ENCODE measurements around the gene PTH1R.

PTH1R gene

DNA sequence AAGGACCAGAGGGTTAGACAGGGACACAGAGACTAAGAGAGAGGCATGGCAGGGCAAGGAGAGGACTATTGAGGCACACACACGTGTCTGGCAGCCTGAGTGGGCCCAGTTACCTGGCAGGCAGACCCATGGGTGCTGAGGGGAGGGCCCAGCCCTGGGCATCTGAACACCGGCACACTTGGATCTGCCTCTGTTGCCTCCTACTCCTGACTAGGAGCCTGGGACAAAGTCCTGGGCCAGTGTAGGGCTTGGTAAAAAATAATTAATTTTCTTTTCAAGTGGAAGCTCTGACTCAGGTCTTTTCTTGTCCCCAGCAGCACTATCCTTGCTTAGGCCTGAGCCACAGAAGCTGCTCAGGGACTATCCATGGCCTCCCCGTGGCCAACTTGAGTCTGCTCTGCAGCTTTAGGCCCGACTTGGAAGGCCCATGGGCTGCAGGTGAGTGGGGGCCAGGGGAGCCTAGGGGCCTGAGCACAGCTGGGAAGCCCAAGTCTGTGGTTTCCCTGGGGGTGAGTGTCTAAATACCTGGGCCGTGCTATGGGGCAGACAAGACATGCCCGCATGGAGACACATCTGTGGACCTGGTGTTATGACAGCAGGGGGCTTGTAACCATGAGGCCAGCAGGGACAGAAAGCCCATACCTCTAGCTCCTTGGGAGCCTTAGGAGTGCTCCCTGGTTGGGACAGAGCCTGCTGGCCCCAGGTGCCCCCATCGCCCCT is at the start of gene PTH1R:
PTH1R (plus strand) TSS at position 316 of the 720 bp plus-strand sequence. CDS start 5,839 bp downstream, outside the sequence.
- DNase-seq, result no peak

DNA sequence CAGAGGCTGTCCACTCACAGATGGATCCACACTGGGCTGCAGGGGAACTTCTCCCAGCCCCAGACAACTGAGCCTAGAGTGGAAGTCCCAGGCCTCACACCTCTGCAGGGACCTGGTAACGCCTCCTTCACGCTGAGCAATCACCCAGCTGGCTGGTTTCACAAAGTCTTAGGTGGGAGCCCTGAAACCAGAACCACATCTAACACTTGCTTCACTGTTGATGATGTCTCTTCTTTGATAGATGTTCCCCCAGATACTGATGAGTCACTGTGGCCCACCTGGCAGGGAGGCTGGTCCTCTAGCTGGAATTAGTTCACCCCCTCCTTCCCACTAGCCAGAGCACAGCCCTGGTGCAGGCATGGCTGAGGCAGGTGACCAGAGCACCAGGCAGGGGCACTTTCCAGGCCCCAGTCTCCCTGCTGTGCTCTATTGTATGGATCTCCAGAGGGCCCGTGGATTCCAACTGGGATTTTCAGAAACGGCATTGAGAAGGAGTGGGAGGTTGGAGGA is 47.8 kb upstream of the PTH1R start:
- DNase-seq, result no peak

- DNase-seq, result no peak
These were observed 46.7 kb upstream of the PTH1R start for GRCh38 chr3:46830801-46831200.

GRCh38 chr3:46831316-46831715 is 46.2 kb upstream of the PTH1R start:
- no peak for DNase-seq

DNA sequence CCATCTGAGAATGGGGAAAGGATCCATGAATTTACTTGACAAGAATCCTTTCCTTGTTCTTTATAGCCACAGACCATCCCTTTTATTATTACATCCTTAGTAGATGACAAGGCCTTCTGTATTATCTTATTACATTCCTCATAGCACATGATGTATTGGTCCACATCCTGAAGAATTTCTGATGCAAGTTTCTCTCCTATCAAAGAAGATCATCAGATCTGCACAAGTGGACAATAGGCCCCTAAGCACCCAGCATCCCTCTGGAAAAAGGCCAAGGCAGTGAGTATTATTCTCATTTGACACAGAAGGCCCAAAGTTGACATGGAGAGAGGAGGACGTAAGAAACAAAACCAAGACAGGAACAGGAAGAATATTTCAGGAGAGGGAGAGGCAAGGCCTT is 45.7 kb upstream of the PTH1R start:
- no peak for DNase-seq

DNA sequence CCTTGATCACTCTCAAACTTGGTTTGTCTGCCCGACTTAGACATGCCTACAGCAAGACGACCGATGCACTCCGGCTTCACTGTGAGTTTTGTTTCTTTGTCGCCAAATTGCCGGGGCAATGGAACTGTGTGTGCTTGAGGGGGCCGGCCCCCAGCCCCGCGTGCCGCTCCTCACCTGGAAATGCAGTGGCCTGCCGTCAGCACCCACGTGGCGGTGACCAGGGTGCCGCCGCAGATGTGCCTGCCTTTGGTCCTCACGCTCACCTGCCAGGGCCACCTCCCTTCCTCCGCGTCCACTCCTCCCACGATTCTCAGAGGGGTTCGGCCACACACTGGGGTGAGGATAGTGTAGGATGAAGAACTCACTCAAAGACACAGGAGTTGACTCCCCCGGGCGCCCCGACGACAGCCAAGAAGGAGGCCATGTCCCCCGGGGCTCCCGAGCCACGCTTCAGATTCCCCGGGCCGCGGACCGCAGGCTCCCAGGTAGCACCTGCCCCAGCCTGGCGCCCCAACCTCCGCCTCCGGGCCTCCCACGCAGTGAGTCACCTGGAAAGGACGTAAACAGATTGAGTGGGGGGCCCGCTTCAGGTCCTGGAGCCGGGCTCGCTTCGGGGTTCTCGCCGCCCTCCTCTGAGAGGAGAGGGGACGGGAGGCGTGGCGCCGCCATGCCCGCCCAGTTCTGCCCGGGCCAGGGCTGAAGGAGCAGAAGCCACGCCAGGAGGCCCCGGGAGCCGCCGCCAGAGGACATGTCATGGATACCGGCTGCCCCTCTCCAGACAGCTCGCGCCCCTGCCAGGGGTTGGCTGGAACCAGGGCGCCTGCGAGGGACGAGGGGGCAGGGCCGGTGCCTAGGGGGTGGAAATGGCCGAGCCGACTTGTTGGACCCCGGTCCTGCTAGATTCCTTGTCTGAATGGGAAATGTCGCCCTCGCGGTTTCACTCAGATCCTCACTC is 43.9 kb upstream of the PTH1R start:
- no peak for DNase-seq

DNA sequence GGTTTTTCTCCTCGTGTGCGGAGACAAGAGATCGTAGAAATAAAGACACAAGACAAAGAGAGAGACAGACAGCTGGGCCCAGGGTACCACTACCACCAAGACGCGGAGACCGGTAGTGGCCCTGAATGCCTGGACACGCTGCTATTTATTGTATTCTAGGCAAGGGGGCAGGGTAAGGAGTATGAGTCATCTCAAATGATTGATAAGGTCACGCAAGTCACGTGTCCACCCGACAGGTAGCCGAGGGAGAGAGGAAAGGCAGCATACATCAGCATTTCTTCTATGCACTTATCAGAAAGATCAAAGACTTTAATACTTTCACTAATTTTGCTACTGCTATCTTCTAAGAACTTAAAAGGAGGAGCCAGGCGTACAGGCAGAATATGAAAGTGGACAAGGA is 42.5 kb upstream of the PTH1R start:
- no peak for DNase-seq

GRCh38 chr3:46835491-46835890 is 42.0 kb upstream of the PTH1R start:
- no peak for DNase-seq

DNA sequence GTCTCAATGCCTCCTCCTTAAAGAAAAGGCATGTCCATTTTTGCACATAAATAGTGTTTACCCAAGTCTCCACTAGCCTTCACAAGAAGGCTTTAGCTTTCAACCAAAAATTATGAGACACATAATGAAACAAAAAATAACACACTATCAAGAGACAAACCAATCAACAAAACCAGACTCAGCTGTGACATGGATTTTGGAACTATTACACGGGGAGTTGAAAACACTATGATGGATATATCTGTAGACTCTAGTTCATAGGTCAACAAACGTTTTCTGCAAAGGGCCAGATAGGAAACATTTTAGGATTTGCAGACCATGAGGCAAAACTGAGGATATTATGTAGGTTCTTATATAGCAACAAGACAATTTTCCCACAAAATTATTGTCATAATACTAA is 39.2 kb upstream of the PTH1R start:
- DNase-seq, result no peak

- no peak for DNase-seq
These were observed 37.0 kb upstream of the PTH1R start for GRCh38 chr3:46840491-46840890.

DNA sequence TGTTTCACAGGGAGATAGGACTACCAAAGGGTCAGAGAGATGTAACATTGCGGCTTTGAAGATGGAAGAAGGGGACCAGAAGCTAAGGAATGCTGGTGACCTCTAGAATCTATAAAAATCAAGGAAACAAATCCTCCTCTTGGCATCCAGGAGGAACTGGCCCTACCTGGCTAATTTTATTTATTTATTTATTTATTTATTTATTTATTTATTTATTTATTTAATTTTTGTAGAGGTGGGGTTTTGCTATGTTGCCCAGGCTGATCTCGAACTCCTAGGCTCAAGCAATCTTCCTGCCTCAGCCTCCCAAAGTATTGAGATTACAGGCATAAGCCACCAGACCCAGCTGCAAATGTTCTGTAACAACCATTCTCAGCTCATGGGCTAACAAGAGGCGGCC is 34.0 kb upstream of the PTH1R start:
- no peak for DNase-seq

GRCh38 chr3:46844397-46844796 is 33.1 kb upstream of the PTH1R start:
- DNase-seq, result no peak

- peak in 1 of 2 experiments; percentile 57 for DNase-seq
These were observed 32.6 kb upstream of the PTH1R start for GRCh38 chr3:46844881-46845312.

GRCh38 chr3:46845397-46845859 is 32.1 kb upstream of the PTH1R start:
- DNase-seq, result peak; percentile 28 to 57

DNA sequence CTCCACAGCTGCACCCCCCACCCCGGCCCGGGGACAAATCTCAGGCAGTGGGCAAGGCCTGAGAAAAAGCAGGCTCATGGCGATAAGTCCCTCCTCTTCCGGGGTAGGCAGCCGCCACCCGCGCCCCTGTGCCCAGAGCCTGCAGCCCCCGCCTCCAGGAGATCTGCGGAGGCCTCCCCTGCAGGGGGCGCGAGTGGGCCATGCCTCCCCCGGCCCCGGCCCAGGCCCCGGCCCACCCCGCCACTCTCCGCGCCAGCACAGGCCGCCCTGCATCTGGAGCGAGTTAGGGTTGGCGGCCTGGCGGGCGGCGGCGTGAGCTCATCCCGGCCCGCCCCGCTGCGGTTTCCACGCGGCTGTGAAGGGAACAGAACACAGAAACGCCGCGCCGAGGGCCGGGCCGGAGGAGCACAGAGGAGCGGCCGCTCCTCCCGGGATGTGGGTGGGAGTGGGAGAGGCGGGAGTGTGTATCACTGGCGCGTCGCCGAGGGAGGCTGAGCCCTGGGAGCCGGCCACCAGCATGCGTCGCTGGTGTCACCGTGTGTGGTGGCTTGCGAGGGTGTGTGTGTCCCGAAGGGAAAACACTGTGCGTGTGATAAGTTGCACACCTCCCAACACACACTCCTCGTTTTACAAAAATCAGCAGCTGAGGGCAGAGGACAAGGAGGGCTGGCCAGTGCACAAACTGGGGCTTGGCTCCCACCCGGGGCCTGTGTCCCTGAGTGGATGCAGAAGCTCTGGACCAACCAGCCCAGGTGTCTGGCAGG is 31.5 kb upstream of the PTH1R start:
- peak; percentile 58 to 86 for DNase-seq

GRCh38 chr3:46846624-46847542 is 30.6 kb upstream of the PTH1R start:
- DNase-seq, result no peak

GRCh38 chr3:46847744-46848143 is 29.8 kb upstream of the PTH1R start:
- no peak for DNase-seq

GRCh38 chr3:46848271-46849044 is 29.1 kb upstream of the PTH1R start:
- DNase-seq, result peak; percentile 22 to 23

- no peak for DNase-seq
These were observed 28.4 kb upstream of the PTH1R start for GRCh38 chr3:46849045-46849631.

DNA sequence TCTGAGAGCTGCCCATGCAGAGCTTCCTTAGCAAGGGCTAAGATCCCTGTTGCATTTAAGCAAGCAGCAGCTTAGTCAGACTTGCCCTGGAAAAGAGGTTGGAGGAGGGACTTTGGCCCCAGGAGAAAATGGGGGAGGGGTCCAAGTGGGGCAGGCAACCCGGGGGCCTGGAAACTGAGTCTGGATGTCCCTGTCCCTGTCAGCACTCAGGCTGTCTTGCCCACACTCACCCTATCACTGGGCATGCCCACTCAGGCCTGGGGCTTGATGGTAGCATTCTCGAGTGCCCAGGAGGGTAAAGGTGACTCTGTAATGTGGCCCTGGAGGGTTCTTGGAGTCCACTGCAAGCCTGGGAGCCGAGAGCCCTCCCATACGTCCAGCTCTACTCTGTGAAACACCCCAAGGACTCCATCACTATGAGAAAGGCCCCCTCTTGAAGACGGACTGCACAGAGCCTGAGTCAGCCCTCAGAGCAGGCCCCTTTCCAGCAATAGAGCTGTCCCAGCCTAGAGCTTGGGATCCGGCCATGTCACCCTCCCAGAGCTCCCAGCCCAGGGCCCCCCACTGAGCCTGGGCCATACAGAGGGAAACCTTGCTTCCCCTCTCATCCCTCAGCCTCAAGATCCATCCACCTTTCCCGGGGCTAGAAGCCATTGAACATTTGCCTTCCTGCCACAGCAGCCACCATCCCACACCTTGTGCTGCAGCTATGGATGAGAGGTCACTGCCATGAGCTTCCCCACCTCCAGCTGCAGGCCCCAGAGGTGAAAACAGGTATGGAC is 27.6 kb upstream of the PTH1R start:
- no peak for DNase-seq

Measured in AML-193 (cell line).